GM12864 (cell line): ENCODE measurements around the gene TLE4.
"Not testable (repeated sequence)": the region's sequence is repeated elsewhere in the genome, so short reads cannot be mapped to it uniquely, and the experiment has no call there.

ENCODE experiments used
- DNase-seq: peaks from one replicate; pipeline ENCODE4 v3.0.0-alpha.2; 2011; ENCODE audit warnings: low read depth
- H3K4me3 ChIP-seq: 2 replicates; pipeline ENCODE4 v1.5.1; 2011; ENCODE audit warnings: mild to moderate bottlenecking, low read depth, low read length, control low read depth
- CTCF ChIP-seq: IDR thresholded peaks from 2 replicates; pipeline ENCODE4 v1.5.1; 2011; ENCODE audit warnings: low read depth, mild to moderate bottlenecking, moderate library complexity, low read length, control low read depth, inconsistent platforms; ENCODE audit errors: missing control alignments

The TLE4 gene

GRCh38 chr9:79736051-79736450 is 164.3 kb downstream of the TLE4 start:
- TF ChIP-seq CTCF, result no peak
- DNase-seq, result no peak
- H3K4me3 ChIP-seq, result no peak overlapping the region

- no peak for TF ChIP-seq CTCF
- DNase-seq, result no peak
- H3K4me3 ChIP-seq, result no peak overlapping the region
Measured at GRCh38 chr9:79741381-79741780, 169.6 kb downstream of the TLE4 start.

DNA sequence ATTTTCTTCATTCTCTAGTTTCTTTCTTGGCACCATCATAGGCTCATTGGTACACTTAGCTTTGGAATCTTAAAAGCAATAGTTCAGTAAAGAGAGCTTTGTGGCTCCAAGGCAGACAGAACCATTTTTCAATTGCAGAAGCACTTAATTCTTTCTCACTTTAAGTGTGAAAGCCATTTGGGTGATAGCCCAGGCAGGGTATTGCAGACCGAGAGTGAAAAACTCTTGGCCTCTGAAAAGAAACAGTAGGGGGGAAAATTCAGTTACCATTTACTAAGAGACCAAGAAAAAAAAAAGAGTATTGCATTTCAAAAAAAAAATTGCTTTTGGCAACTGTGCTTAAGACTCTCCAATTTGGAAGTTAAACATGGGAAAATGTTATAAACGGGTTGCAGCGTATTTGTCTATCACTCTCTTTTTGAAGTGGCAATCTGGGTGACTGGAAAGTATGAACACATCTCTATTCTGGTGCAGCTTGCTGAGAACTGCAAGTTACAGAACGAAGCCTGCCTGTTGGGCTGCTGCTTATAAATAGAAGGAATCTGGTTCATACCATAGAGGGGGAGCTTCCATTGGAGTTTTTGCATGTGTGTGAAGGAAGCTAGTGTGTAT is 170.5 kb downstream of the TLE4 start:
- TF ChIP-seq CTCF, result no peak
- DNase-seq, result no peak
- H3K4me3 ChIP-seq, result no peak overlapping the region

DNA sequence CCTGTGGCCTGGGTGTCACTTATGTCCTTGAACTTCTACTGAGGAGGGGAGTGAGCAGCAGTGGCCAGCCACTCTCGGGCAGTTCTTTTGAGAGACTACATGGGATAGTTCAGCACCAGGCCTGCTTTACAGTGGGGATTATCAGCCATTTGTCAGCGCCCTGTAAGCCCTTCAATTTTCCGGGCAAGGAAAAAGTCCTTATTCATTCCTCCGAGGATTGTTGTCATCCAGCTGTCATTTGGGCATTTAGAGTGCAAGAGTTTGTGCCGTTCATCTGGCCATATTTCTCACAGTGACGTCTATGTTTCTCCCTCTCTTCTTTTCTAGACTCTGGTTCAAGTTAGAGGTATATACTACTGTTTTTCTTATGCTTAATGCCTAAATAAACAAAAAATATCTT is 172.8 kb downstream of the TLE4 start:
- H3K4me3 ChIP-seq, result no peak overlapping the region
- no peak for TF ChIP-seq CTCF
- DNase-seq, result no peak

GRCh38 chr9:79745752-79746336 is 174.1 kb downstream of the TLE4 start:
- TF ChIP-seq CTCF, result no peak
- no peak overlapping the region for H3K4me3 ChIP-seq
- DNase-seq, result no peak

GRCh38 chr9:79751895-79752466 is 180.2 kb downstream of the TLE4 start:
- not testable (repeated sequence) for DNase-seq, H3K4me3 ChIP-seq

- no peak overlapping the region for H3K4me3 ChIP-seq
- DNase-seq, result no peak
- no peak for TF ChIP-seq CTCF
Measured at GRCh38 chr9:79756414-79756813, 184.6 kb downstream of the TLE4 start.
